Lung (tissue), 12 donors: Measurements from ENCODE around the gene HTR2B. TPM values are rescaled to one million over a fixed set of nuclear protein-coding genes. Genes with fewer than 3 reads are reported as not detected.
A peak's percentile ranks its signal among the peaks of the same experiment; 100 is the strongest.

ENCODE experiments used
- ATAC-seq: fragments of 200-7000 bp; cut with Tn5 transposase; one replicate; pipeline ENCODE4 v1.9.1; 2020; ENCODE audit warnings: moderate number of reproducible peaks; ENCODE audit not compliant: insufficient read depth, low FRiP score
- DNase-seq, 3 donors: peaks; one replicate each; pipeline ENCODE4 v3.0.0-alpha.2; 2013 to 2017
- H3K27ac ChIP-seq, 2 donors: one replicate each; pipeline ENCODE4 v1.5.1; 2013; ENCODE audit warnings: mild to moderate bottlenecking in 2 of 2, moderate library complexity in 2 of 2, control low read depth in 1 of 2, inconsistent platforms in 1 of 2, low read depth in 1 of 2, low read length in 1 of 2
- H3K27me3 ChIP-seq, 3 donors: one replicate each; pipeline ENCODE4 v1.5.1; 2013; ENCODE audit warnings: low read length in 2 of 3; ENCODE audit not compliant: control insufficient read depth in 3 of 3, insufficient read depth in 3 of 3
- H3K36me3 ChIP-seq, 4 donors: one replicate each; pipeline ENCODE4 v1.5.1; 2013; ENCODE audit warnings: low read length in 4 of 4, mild to moderate bottlenecking in 1 of 4, moderate library complexity in 1 of 4; ENCODE audit not compliant: control insufficient read depth in 4 of 4, insufficient read depth in 4 of 4
- H3K4me1 ChIP-seq, 5 donors: one replicate each; pipeline ENCODE4 v1.5.1; 2013; ENCODE audit warnings: low read length in 5 of 5, mild to moderate bottlenecking in 2 of 5, moderate library complexity in 1 of 5; ENCODE audit not compliant: control insufficient read depth in 5 of 5, insufficient read depth in 5 of 5
- H3K4me3 ChIP-seq: one replicate; pipeline ENCODE4 v1.5.1; 2013; ENCODE audit warnings: mild to moderate bottlenecking, control low read depth, moderate library complexity
- H3K9ac ChIP-seq, 2 donors: one replicate each; pipeline ENCODE4 v1.5.1; 2013; ENCODE audit warnings: low read length in 2 of 2, control low read depth in 1 of 2; ENCODE audit not compliant: insufficient read depth in 1 of 2
- H3K9me3 ChIP-seq, 4 donors: one replicate each; pipeline ENCODE4 v1.5.1; 2013; ENCODE audit warnings: low read length in 3 of 4, mild to moderate bottlenecking in 1 of 4, moderate library complexity in 1 of 4; ENCODE audit not compliant: control insufficient read depth in 4 of 4, insufficient read depth in 3 of 4
- WGBS, 2 donors: extraction: QIAGEN DNeasy Blood & Tissue Kit; methylation state at CpG; one replicate each; pipeline ENCODE4 v1.1.7; 2013; 5-methylcytosine and 5-hydroxymethylcytosine counted together
- polyA plus RNA-seq, 2 donors: library from polyadenylated mRNA; stranded (reverse); fragments of 200-250 nt; gene quantifications; one replicate each; pipeline ENCODE4 v1.2.1, GENCODE V29; 2013
- total RNA-seq, 2 donors: library from RNA; depleted of rRNA in 1 of 2; stranded (reverse); fragments of >200 nt in 1 of 2; gene quantifications; one replicate each; pipeline ENCODE4 v1.2.1, GENCODE V29; 2014 to 2021
- TF ChIP-seq, protein P1 (sequence below): IDR thresholded peaks from 2 replicates; pipeline ENCODE4 v1.5.1; 2012; ENCODE audit warnings: mild to moderate bottlenecking; ENCODE audit errors: control extremely low read depth, extremely low read depth
- donor health status: control.
- donor health status: control.
- donor health status: Bipolar disorder and iron deficiency.
- donor health status: healthy.
- donor health status: DM: yes; HTN: yes; CAD: no.

The HTR2B gene
- total and polyA plus RNA-seq, 4 donors, result 0.09 to 0.31 (median 0.16) TPM

DNA sequence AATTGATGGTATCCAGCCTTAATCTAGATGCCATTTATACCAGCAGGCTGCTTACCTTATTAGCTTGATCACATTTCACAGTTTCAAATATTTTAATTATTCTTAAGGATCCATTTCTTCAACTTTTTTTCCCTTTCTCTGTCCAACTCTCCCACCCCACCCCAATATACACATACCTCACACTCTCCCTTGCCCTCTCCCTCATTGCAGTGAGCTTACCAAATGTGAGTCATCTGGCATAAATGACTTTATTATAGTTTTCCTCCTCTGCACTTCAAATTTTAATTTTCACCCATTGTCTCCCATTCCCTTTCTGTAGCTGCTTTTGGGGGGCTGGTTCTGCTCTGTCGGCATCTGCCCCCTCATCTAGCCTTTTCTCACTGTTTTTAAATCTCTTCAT is 12.9 kb downstream of the HTR2B start:
- Histone ChIP-seq H3K4me1 (peaks cover 0 to 9% (median 3%) of the 10 kb centered on the region in 5 donors), H3K4me3 (no peak overlapping the region), H3K27me3 (no peaks in the 10 kb centered on the region), H3K27ac (no peak overlapping the region), H3K36me3 (peaks cover 9 to 15% (median 11%) of the 10 kb centered on the region in 4 donors), H3K9ac (no peak overlapping the region), H3K9me3 (no peaks in the 10 kb centered on the region)
- WGBS, 2 donors, result 96 to 97% methylated on average over 1 of the region's 1 CpG
- no peak for DNase-seq
- TF ChIP-seq, protein P1, sequence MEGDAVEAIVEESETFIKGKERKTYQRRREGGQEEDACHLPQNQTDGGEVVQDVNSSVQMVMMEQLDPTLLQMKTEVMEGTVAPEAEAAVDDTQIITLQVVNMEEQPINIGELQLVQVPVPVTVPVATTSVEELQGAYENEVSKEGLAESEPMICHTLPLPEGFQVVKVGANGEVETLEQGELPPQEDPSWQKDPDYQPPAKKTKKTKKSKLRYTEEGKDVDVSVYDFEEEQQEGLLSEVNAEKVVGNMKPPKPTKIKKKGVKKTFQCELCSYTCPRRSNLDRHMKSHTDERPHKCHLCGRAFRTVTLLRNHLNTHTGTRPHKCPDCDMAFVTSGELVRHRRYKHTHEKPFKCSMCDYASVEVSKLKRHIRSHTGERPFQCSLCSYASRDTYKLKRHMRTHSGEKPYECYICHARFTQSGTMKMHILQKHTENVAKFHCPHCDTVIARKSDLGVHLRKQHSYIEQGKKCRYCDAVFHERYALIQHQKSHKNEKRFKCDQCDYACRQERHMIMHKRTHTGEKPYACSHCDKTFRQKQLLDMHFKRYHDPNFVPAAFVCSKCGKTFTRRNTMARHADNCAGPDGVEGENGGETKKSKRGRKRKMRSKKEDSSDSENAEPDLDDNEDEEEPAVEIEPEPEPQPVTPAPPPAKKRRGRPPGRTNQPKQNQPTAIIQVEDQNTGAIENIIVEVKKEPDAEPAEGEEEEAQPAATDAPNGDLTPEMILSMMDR, result no peak
- ATAC-seq, result no peak

DNA sequence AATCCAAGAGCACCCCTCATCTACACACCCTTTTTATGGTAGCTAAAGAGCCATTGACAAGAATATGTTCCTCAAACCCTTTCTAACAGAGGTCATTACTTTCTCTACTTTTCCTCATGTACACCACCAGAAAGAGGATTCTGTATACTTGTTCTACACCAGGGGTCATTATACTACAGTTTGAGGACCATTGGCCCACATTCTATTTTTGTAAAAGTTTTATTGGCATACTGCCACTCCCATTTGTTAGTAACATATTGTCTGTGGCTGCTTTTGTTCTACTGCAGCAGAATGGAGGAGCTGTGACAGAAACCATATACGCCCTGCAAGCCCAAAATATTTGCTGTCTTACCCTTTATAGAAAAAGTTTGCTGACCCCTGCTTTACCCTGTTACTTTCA is 14.3 kb downstream of the HTR2B start:
- peaks cover 9 to 15% (median 11%) of the 10 kb centered on the region in 4 donors for H3K36me3 ChIP-seq
- no peak overlapping the region for H3K27ac ChIP-seq
- 55 to 75% methylated on average over 1 of the region's 1 CpG for WGBS, 2 donors
- H3K4me3 ChIP-seq, result no peak overlapping the region
- no peak for ATAC-seq
- TF ChIP-seq, protein P1, result no peak
- H3K4me1 ChIP-seq, result peaks cover 0 to 9% (median 3%) of the 10 kb centered on the region in 5 donors
- no peak overlapping the region for H3K9ac ChIP-seq
- peak in 2 of 3 donors; percentile 83 to 90 for DNase-seq
- H3K27me3 ChIP-seq, result no peaks in the 10 kb centered on the region
- H3K9me3 ChIP-seq, result no peaks in the 10 kb centered on the region

DNA sequence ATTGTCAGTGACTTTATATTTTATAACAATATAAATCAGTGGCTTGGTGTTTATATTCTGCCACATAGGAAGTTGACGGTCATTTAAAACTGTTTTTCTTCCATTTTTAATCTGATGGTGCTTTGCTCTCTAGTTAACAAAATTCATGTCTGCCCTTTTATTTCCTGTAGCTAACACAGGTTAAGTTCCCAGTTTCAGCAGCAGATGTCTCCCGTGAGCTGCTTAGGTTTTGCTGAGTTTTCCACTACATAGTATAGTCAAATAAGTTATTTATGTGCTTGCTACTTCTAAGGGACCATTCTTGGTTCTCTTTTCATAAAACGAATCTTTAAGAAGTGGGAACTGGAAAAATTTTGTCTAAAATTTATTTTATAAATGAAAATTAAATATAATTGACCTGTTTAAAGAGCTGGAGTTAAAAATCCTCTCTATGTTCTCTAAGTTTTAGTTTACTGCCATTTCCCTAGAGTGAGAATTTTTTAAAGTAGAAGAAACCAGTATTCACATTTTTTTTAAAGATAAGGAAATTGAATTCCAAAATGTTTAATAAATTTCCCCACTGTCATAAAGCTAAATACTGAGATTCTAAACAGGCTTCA is 20.6 kb downstream of the HTR2B start:
- Histone ChIP-seq H3K27ac (no peak overlapping the region), H3K4me1 (no peaks in the 10 kb centered on the region), H3K9me3 (peaks cover 2 to 11% (median 10%) of the 10 kb centered on the region in 4 donors), H3K4me3 (no peak overlapping the region), H3K9ac (no peak overlapping the region), H3K27me3 (no peaks in the 10 kb centered on the region), H3K36me3 (peaks cover 6 to 26% (median 24%) of the 10 kb centered on the region in 4 donors)
- DNase-seq, result peak; percentile 74 to 80 (median 80)
- TF ChIP-seq, protein P1, result peak; percentile 74
- whole genome bisulfite sequencing, 2 donors, result 13 to 18% methylated on average over 3 of the region's 3 CpGs
- peak; percentile 72 for ATAC-seq

DNA sequence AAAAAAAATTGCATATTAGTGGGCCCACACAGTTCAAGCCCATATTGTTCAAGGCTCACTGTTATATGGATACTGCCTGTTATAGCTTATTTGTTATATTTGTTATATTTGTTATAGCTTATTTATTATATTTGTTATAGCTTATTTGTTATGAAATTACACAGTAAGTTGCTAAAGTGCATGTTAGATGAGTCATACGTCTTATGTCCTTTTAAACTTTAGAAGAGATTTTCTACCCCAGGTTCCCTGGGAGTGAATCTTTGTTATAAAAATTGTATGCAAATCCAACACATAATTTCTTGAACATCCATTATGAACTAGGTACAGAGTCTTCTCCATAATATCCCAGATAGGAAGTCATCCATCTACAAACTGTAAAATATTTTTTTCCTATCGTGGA is 22.1 kb downstream of the HTR2B start:
- Histone ChIP-seq H3K9ac (no peak overlapping the region), H3K4me3 (no peak overlapping the region), H3K27me3 (no peaks in the 10 kb centered on the region), H3K9me3 (peaks cover 4 to 15% (median 11%) of the 10 kb centered on the region in 4 donors), H3K4me1 (no peaks in the 10 kb centered on the region), H3K27ac (no peak overlapping the region), H3K36me3 (peaks cover 0 to 27% (median 22%) of the 10 kb centered on the region in 4 donors)
- 79 to 95% methylated on average over 2 of the region's 2 CpGs for WGBS, 2 donors
- ATAC-seq (no peak), DNase-seq (no peak)
- TF ChIP-seq, protein P1, result no peak
